PC-9 (cell line): Measurements from ENCODE around the gene CDH13.

ENCODE experiments used
- CTCF ChIP-seq: fragments of 200-600 bp; sonication (generic); conservative IDR thresholded peaks from 2 replicates; pipeline ENCODE4 v1.6.1; 2017; ENCODE audit warnings: mixed run types, antibody characterized with exemption, mild to moderate bottlenecking, moderate library complexity
- EZH2 ChIP-seq: fragments of 200-600 bp; sonication (generic); IDR thresholded peaks from 2 replicates; pipeline ENCODE4 v1.8.0; 2017; ENCODE audit warnings: antibody characterized with exemption, low read depth

GRCh38 chr16:83837566-83837965 is 1210.8 kb downstream of the CDH13 start:
- TF ChIP-seq CTCF (no peak), EZH2 (no peak)
